GM18951 (cell line): Measurements from ENCODE around the gene AHCTF1.

ENCODE experiments used
- POLR2A ChIP-seq: IDR thresholded peaks from 4 replicates; pipeline ENCODE4 v1.6.1; 2011; ENCODE audit warnings: mild to moderate bottlenecking; ENCODE audit not compliant: insufficient read length, insufficient read depth; ENCODE audit errors: extremely low read depth
- in situ Hi-C: fragments of 300-500 bp; cut with MboI; formaldehyde crosslinking; loops from one replicate; pipeline ENCODE4 v1.12.0; 2022; ENCODE audit warnings: low sequenced_read_pairs, mixed read lengths, inconsistent platforms; ENCODE audit not compliant: unreplicated experiment

The AHCTF1 gene

DNA sequence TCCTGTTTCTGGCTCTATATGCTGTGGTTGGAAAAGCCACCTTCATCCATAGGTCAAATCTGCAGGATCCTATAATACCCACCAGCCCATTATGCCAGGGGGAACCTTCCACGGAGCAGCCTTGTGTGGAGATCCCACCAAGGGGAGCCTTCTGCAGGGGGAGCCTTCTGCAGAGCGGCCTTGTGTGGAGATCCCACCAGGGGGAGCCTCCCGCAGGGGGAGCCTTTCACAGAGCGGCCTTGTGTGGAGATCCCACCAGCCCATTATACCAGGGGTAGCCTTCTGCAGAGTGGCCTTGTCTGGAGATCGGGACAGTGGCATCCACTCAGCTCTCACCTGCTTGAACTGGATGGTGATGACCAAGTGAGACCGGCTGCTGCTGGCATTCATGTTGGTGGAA lies 122.3 kb downstream of the AHCTF1 start:
- no peak for TF ChIP-seq POLR2A
- in situ Hi-C loops = no loop called here

GRCh38 chr1:246805135-246805716 lies 126.5 kb downstream of the AHCTF1 start:
- no peak for TF ChIP-seq POLR2A
- in situ Hi-C loops = no loop called here

- in situ Hi-C loops = no loop called here
- TF ChIP-seq POLR2A = no peak
Measured at GRCh38 chr1:246803883-246804282, 127.9 kb downstream of the AHCTF1 start.

DNA sequence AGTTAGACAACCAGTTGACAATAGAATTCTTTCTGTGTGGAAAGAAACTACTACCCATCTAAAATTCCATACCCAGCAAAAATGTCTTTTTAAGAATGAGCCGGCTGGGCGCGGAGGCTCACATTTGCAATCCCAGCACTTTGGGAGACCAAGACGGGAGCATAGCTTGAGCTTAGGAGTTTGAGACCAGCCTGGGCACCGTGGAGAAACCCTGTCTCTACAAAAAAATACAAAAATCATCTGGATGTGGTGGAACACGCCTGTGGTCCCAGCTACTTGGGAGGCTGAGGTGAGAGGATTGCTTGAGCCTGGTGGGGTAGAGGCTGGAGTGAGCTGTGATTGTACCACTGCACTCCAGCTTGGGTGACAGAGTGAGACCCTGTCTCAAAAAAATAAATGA lies 128.4 kb downstream of the AHCTF1 start:
- no peak for TF ChIP-seq POLR2A
- in situ Hi-C loops = no loop called here

- in situ Hi-C loops = no loop called here
Measured at GRCh38 chr1:246801241-246802020, 130.3 kb downstream of the AHCTF1 start.

DNA sequence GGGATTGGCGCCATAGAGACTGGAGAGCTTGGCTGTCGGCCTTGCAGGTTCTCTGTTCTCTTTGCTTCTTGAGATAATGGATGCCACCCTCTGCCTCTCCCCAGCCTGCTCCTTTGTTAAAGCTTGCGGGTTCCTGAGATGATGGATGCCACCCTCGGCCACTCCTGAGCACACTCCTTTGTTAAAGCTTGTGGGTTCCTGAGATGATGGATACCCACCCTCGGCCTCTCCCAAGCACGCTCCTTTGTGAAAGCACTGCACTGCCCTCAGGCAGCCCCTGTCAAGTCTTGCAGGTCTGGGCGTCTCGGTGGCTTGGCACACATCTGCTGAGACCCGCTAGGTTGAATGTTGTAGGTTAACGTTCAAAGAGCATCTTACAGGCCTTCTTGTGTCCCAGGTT lies 131.0 kb downstream of the AHCTF1 start:
- TF ChIP-seq POLR2A = no peak
- in situ Hi-C loops = no loop called here

More at GRCh38 chr1:246801241-246802020, 130.3 kb downstream of the AHCTF1 start:
- no peak for TF ChIP-seq POLR2A

GRCh38 chr1:246800356-246800755 lies 131.4 kb downstream of the AHCTF1 start:
- in situ Hi-C loops = no loop called here
- no peak for TF ChIP-seq POLR2A

GRCh38 chr1:246798606-246799496 lies 132.9 kb downstream of the AHCTF1 start:
- in situ Hi-C loops = no loop called here
- TF ChIP-seq POLR2A = no peak

DNA sequence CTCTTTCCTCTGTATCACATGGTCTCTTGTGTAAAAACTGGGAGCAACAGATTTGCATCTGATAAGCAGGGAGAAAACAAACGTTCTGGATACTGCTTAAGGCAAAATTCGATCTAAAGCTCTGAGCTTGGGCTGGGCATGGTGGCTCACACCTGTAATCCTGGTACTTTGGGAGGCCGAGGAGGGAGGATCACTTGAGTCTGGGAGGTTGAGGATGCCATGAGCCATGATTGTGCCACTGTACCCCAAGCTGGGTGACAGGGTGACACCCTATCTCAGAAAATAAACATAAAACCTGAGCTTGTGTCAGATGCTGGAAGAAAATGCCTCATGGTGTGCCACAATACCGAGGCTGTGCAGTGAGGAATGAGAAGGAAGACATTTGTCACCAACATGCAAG lies 133.6 kb downstream of the AHCTF1 start:
- no peak for TF ChIP-seq POLR2A
- in situ Hi-C loops = no loop called here

GRCh38 chr1:246797597-246797996 lies 134.2 kb downstream of the AHCTF1 start:
- in situ Hi-C loops = no loop called here
- no peak for TF ChIP-seq POLR2A

GRCh38 chr1:246797157-246797556 lies 134.6 kb downstream of the AHCTF1 start:
- in situ Hi-C loops = no loop called here
- no peak for TF ChIP-seq POLR2A

DNA sequence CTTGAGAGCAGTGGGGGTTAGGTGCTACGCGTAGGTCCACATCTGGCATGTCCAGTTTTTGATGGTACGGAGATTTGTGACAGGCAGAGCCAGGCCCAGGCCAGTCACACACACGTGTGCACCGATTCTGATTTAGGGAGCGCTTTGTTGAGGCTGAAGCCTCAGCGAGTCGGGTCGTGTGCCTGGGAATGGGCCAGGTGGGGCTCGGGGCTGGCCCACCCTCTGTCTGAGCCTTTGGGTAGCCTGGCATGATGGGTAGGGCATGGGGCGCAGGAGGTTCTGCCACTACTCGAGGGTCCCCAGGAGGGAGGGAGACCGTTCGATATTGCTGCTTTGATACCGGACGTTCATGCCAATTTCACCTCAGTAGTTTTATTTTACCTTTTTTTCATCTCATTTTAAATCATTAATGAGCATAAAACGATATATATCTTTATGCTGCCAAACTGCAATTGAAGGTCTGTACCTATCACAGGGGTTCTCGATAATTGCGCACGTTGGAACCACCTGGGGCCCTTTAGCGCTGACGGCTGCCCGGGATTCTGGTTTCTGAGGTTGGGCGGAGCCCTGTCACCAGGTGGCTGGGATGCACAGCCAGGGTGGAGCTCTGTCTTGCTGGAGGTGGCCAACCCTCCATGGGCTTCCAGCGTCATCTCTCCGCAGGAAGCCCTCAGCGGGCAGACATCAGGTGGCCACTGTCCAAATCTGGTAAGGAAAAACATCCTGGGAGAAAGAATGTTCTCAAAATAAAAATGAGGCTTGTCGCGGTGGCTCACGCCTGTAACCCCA lies 135.6 kb downstream of the AHCTF1 start:
- in situ Hi-C loops = no loop called here
- TF ChIP-seq POLR2A = no peak
